Gastrocnemius medialis (tissue), 4 donors: Measurements from ENCODE around the gene PLXNC1.

ENCODE experiments used
- CTCF ChIP-seq, 5 experiments: fragments of 450-650 bp in 3 of 5; fragments of 200-600 bp in 2 of 5; sonication (generic) in 2 of 5; IDR thresholded peaks in 4 of 5; conservative IDR thresholded peaks in 1 of 5; 1 replicate in 4 of 5; 2 replicates in 1 of 5; pipeline ENCODE4 v1.5.1; 2016 to 2019; ENCODE audit warnings: antibody characterized with exemption in 5 of 5, mild to moderate bottlenecking in 3 of 5, moderate library complexity in 3 of 5
- POLR2A ChIP-seq, 2 donors: fragments of 450-650 bp; IDR thresholded peaks; one replicate each; pipeline ENCODE4 v1.6.1; 2017; ENCODE audit warnings: antibody characterized with exemption in 2 of 2, mild to moderate bottlenecking in 2 of 2, moderate library complexity in 2 of 2

DNA sequence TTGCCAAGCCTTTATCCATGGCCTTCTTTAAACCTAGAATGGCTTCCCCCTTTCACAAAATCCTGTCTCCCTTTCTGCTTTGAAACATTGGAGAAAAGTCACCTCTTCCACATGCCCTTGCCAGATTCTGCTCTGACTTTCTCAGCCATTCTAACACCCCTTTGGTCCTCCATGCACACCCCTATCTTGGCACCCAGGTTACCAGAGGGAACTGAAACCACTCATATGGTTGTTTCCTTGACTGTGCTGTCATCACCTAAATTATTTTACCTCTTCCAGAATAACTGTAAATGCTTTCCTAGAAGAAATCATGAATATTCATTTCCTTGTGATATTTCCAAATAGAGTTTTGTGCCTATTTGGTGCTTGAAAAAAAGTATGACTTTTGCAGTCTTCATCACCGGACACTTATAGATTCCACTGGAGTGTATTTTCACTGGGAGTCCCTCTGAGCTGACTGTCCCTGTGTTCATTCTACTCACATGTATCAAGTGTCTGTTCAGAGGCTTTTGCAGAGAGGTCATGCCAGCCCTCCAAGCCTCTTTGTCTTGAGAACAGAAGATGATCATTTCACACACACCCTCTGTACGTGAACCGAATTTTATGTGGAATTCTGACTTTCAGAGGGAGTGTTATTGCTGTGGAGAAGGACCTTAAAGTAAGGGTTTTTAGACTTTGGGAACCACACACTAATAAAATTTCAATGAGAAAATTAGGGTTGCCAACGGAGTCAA, 74.1 kb downstream of the PLXNC1 start:
- TF ChIP-seq CTCF (IDR thresholded peaks at IDR 0.05 in 4 of 5, conservative IDR thresholded peaks at IDR 0.05 in 1 of 5) (no peak), POLR2A (IDR thresholded peaks at IDR 0.05) (no peak)
